B cell (primary cell): ENCODE results near the gene PNKP.

Source experiments
- CTCF ChIP-seq: fragments of 200-600 bp; IDR thresholded peaks from one replicate; pipeline ENCODE4 v1.8.0; 2022; ENCODE audit warnings: antibody characterized with exemption, mild to moderate bottlenecking
- EZH2 ChIP-seq: IDR thresholded peaks from 2 replicates; pipeline ENCODE4 v1.6.1; 2012; ENCODE audit warnings: borderline replicate concordance, low read depth, mild to moderate bottlenecking, moderate library complexity, low read length; ENCODE audit not compliant: insufficient read depth, poor library complexity, severe bottlenecking

GRCh38 chr19:49892716-49893115, 25.3 kb upstream of the PNKP start:
- no peak for TF ChIP-seq CTCF
- no peak for TF ChIP-seq EZH2
